HepG2 (cell line): Measurements from ENCODE around the gene GPR162. TPM values are rescaled to one million over a fixed set of nuclear protein-coding genes. Genes with fewer than 3 reads are reported as not detected.

Source experiments
- CBX2 ChIP-seq, 2 experiments: fragments of 200-600 bp in 1 of 2; sonication (generic); formaldehyde crosslinking in 1 of 2; IDR thresholded peaks; 2 replicates each; pipeline versions ENCODE4 v1.7.0 to v1.8.1; 2018 to 2022; ENCODE audit warnings: low read depth in 2 of 2, low read length in 1 of 2, mild to moderate bottlenecking in 1 of 2, missing genetic modification reagents in 1 of 2
- EEA1 ChIP-seq: sonication (generic); formaldehyde crosslinking; IDR thresholded peaks from 2 replicates; pipeline ENCODE4 v1.5.1; 2020; ENCODE audit warnings: mild to moderate bottlenecking, missing genetic modification reagents, borderline replicate concordance
- GATAD2A ChIP-seq: IDR thresholded peaks from 2 replicates; pipeline ENCODE4 v1.6.1; 2016
- GLI4 ChIP-seq: sonication (generic); formaldehyde crosslinking; IDR thresholded peaks from 2 replicates; pipeline ENCODE4 v1.5.1; 2020; ENCODE audit warnings: missing genetic modification reagents, mild to moderate bottlenecking, moderate library complexity, borderline replicate concordance
- IKZF4 ChIP-seq: sonication (generic); formaldehyde crosslinking; IDR thresholded peaks from 2 replicates; pipeline ENCODE4 v1.5.1; 2020; ENCODE audit warnings: borderline replicate concordance, mild to moderate bottlenecking, low read depth, missing genetic modification reagents; ENCODE audit errors: not compliant biosample characterization
- IKZF5 ChIP-seq: IDR thresholded peaks from 2 replicates; pipeline ENCODE4 v1.6.1; 2018; ENCODE audit warnings: missing genetic modification reagents, mild to moderate bottlenecking, missing compliant biosample characterization
- IRF1 ChIP-seq: sonication (generic); formaldehyde crosslinking; IDR thresholded peaks from 2 replicates; pipeline ENCODE4 v1.4.0; 2020; ENCODE audit warnings: low read depth, mild to moderate bottlenecking, missing genetic modification reagents
- ISX ChIP-seq: sonication (generic); formaldehyde crosslinking; conservative IDR thresholded peaks from 2 replicates; pipeline ENCODE4 v1.5.0; 2020; ENCODE audit warnings: missing genetic modification reagents
- MTERF4 ChIP-seq: sonication (generic); formaldehyde crosslinking; IDR thresholded peaks from 2 replicates; pipeline ENCODE4 v1.8.0; 2023; ENCODE audit warnings: mild to moderate bottlenecking, missing genetic modification reagents
- NFYC ChIP-seq: IDR thresholded peaks from 2 replicates; pipeline ENCODE4 v1.6.1; 2016; ENCODE audit warnings: missing genetic modification reagents, missing compliant biosample characterization
- RELA ChIP-seq: sonication (generic); formaldehyde crosslinking; IDR thresholded peaks from 2 replicates; pipeline ENCODE4 v1.4.0; 2020; ENCODE audit warnings: missing genetic modification reagents
- RFXANK ChIP-seq: IDR thresholded peaks from 2 replicates; pipeline ENCODE4 v1.6.1; 2016
- TCF7 ChIP-seq: sonication (generic); IDR thresholded peaks from 2 replicates; pipeline ENCODE4 v1.6.1; 2016; ENCODE audit warnings: antibody characterized with exemption, low read depth
- XRCC5 ChIP-seq: fragments of 200-400 bp; formaldehyde crosslinking; optimal IDR thresholded peaks from 2 replicates; pipeline ENCODE3; 2017; ENCODE audit warnings: mild to moderate bottlenecking, low read length
- ZFP91 ChIP-seq: sonication (generic); formaldehyde crosslinking; IDR thresholded peaks from 2 replicates; pipeline ENCODE4 v1.9.0; 2022; ENCODE audit warnings: missing genetic modification reagents, mild to moderate bottlenecking, borderline replicate concordance
- ZIK1 ChIP-seq: sonication (generic); formaldehyde crosslinking; IDR thresholded peaks from 2 replicates; pipeline ENCODE4 v1.5.0; 2020; ENCODE audit warnings: mild to moderate bottlenecking, low read depth, missing genetic modification reagents, borderline replicate concordance
- ZNF12 ChIP-seq: sonication (generic); formaldehyde crosslinking; IDR thresholded peaks from 2 replicates; pipeline ENCODE4 v1.5.0; 2020; ENCODE audit warnings: missing genetic modification reagents
- ZNF317 ChIP-seq: sonication (generic); formaldehyde crosslinking; IDR thresholded peaks from 2 replicates; pipeline ENCODE4 v1.5.0; 2020; ENCODE audit warnings: mild to moderate bottlenecking, missing genetic modification reagents
- ZNF33A ChIP-seq: sonication (generic); formaldehyde crosslinking; IDR thresholded peaks from 2 replicates; pipeline ENCODE4 v1.5.1; 2020; ENCODE audit warnings: missing genetic modification reagents, mild to moderate bottlenecking, moderate library complexity, borderline replicate concordance
- ZNF367 ChIP-seq: sonication (generic); formaldehyde crosslinking; IDR thresholded peaks from 2 replicates; pipeline ENCODE4 v1.4.0; 2020; ENCODE audit warnings: missing genetic modification reagents, borderline replicate concordance
- ZNF639 ChIP-seq: conservative IDR thresholded peaks from 2 replicates; pipeline ENCODE4 v1.6.1; 2018; ENCODE audit warnings: missing genetic modification reagents
- ZNF740 ChIP-seq: sonication (generic); formaldehyde crosslinking; IDR thresholded peaks from 2 replicates; pipeline ENCODE4 v1.4.0; 2020; ENCODE audit warnings: missing genetic modification reagents
- polyA plus RNA-seq, 8 experiments: library from polyadenylated mRNA; depleted of rRNA in 3 of 8; stranded (reverse) in 7 of 8; unstranded in 1 of 8; fragments of >200 nt; fragmentation: Illumina TruSeq in 4 of 8; extraction: Trizol in 4 of 8; gene quantifications; 2 replicates each; pipeline versions ENCODE4 v1.2.1 to v1.2.3, GENCODE V29; 2011 to 2016; ENCODE audit warnings: low read depth in 4 of 8, missing spikeins in 1 of 8, mixed read lengths in 1 of 8; ENCODE audit not compliant: insufficient read depth in 1 of 8
- total RNA-seq, 5 experiments: library from RNA; depleted of rRNA; stranded (reverse); fragments of >200 nt; fragmentation: Illumina TruSeq; extraction: Trizol; gene quantifications; 2 replicates each; pipeline ENCODE4 v1.2.3, GENCODE V29; 2016; ENCODE audit warnings: low read depth in 1 of 5

Gene GPR162
- total and polyA plus RNA-seq, 2 of the 13 experiments (the other 11 are each of a cell fraction or from before 2014, with no cell fraction given) = 0.08 TPM; not detected in 1

- TF ChIP-seq RELA (CRISPR knock-in tag) = peak; percentile 65; the same call in 1 of the 2 replicates
- TF ChIP-seq IKZF5 (CRISPR knock-in tag) = peak; percentile 71
- TF ChIP-seq ZNF740 = 0 out of 2 replicates have a peak, but pooled peaks have one; percentile 40
- TF ChIP-seq ZNF317 (CRISPR knock-in tag) = peak; percentile 44; the same call in 1 of the 2 replicates
- peak; percentile 78 for TF ChIP-seq GATAD2A
- peak; percentile 41; the same call in 1 of the 2 replicates for TF ChIP-seq ZNF639
- TF ChIP-seq MTERF4 (CRISPR knock-in tag) = no peak
- TF ChIP-seq ZFP91 (CRISPR knock-in tag) = peak; percentile 84
- no peak for TF ChIP-seq TCF7
- TF ChIP-seq ISX = no peak
- no peak for TF ChIP-seq IRF1 (CRISPR knock-in tag)
- TF ChIP-seq NFYC (CRISPR knock-in tag) = no peak
- TF ChIP-seq ZNF367 (CRISPR knock-in tag) = no peak
- TF ChIP-seq ZNF12 (CRISPR knock-in tag) = 0 out of 2 replicates have a peak, but pooled peaks have one; percentile 29
- peak; percentile 87 for TF ChIP-seq XRCC5
- no peak for TF ChIP-seq CBX2 (IDR thresholded peaks at IDR 0.05; ENCODE audit: low read depth, low read length)
- TF ChIP-seq CBX2 (CRISPR knock-in tag; IDR thresholded peaks at IDR 0.05; ENCODE audit: low read depth) = no peak
- peak; percentile 38; the same call in 1 of the 2 replicates for TF ChIP-seq GLI4 (CRISPR knock-in tag)
- no peak for TF ChIP-seq ZIK1
- TF ChIP-seq IKZF4 = peak; percentile 40
- no peak for TF ChIP-seq EEA1 (CRISPR knock-in tag)
- TF ChIP-seq ZNF33A (CRISPR knock-in tag) = no peak
- 0 out of 2 replicates have a peak, but pooled peaks have one; percentile 67 for TF ChIP-seq RFXANK (CRISPR knock-in tag)
Measured at GRCh38 chr12:6778574-6779550, 42.8 kb upstream of the GPR162 start (continued).
